Activated CD4-positive, alpha-beta T cell treated with anti-CD3 and anti-CD28 coated beads for 24 hours (primary cell): ENCODE measurements around the gene ERCC2.

Experiments
- DNase-seq, 2 donors: peaks; one replicate each; pipeline ENCODE4 v3.0.0-alpha.2; 2020; ENCODE audit warnings: low read depth in 2 of 2

ERCC2 gene

GRCh38 chr19:45401815-45402214, 31.4 kb upstream of the ERCC2 start:
- no peak for DNase-seq

DNA sequence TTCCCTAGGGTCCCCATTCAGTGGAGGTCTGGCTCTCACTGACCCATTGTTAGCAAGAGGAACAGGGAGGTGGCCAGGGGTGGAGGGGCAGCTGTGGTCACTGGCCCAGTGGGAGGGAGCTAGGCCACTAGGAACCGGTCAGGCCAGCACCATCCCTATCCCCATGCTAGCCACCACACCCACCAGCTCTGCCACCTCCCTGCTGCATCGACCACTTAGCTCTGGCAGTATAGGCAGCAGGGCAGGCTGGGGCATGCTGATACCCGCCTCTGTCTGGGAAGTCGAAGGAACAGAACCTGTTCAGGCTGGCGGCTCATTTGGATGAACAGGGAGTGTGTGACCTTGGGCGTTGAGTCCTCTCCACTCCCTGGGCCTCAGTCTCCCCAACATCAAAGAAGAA, 29.8 kb upstream of the ERCC2 start:
- DNase-seq: no peak

DNA sequence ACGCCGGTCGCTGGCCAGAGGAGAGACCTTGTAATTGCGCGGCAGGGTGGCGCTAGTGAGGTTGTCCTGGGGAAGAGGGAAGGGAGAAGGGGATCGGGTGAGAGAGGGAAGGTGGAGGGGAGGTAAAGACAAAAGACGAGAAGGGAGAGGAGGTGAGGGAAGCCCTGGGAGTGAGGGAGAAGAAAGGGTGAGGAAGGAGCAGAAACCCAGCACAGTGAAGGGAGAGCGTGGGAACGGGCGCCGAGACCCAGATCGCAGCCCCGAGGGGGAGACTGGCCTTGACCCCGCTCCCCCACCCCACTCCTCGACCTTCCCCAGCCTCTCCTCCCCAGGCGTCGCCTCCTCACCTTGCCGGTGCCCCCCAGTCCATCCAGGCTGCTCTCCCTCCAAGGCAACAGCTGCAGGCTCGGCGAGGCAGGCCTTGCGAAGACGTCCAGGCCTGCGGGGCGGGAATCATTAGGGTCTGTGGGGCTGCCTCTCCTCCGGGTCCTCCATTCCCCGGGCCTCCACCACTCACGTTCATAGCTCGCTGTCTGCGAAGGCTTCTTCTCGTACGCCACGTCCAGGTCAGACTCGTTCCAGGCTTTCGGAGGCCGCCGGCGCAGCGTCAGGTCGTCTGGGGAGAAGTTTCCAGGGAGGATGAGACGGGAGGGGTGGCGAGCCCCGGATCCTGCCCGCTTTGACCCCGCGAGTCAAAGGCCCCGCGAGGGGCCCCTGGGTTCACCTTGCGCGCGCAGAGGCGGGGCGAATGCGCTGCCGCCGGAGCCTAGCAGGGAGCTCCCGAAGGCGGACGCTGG, 25.6 kb upstream of the ERCC2 start:
- no peak for DNase-seq

GRCh38 chr19:45391871-45392665, 21.7 kb upstream of the ERCC2 start:
- no peak for DNase-seq

- no peak for DNase-seq
Observed at GRCh38 chr19:45391346-45391745, 21.0 kb upstream of the ERCC2 start.

DNA sequence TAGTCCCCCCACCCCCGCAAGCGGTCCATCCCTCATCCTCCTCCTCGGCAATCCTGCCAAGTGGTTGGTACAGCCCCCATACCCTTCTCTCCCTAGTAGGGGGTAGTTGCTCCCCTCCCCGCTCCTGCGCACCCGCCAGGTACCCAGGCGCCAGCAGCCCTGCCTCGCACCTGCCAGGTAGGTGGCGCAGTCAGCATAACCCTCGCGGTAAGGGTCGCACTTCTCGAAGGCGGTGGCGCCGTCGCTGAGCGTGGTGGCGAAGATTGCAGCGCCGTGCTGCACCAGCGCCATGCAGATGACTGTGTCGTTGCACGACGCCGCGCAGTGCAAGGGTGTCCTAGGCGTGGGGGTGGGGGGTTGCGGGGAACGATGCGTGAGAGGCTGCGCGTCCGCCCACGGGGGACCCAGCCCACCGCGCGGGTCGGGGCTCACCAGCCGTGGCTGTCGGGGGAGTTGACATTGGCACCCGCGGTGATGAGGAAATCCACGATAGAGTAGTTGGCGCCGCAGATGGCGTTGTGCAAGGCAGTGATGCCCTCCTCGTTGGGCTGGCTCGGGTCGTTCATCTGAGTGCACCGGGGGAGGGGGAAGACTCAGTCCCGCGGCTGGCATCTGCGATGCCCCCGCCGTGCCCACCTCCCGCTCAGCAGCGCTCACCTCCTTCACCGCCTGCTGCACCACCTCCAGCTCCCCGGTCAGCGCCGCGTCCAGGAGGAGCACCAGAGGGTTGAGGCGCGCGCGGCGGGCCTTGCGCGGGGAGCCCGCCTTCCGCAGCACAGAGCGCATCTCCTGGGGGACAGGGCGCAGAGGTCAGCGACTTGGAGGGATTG, 15.2 kb upstream of the ERCC2 start:
- DNase-seq: no peak

- no peak for DNase-seq
Observed at GRCh38 chr19:45382426-45382825, 12.1 kb upstream of the ERCC2 start.

DNA sequence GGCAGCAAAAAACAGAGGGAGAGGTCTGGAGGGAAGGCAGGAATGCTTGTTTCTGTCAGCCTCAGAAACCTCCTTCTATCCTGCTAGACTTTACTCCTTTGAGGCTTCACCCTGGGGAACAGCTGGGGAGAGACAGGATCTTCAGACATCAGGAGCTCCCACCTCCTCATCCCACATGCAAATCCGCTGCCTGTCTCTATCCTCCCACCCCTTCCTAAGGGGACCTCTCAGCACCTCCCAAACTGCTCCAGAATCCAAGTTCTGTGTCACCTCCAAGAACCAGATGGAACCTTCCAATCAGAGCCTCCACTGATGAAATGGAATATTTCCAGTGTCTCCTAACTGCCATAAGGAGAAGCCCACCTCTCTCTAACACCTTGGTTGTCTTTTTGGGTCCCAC, 9.7 kb upstream of the ERCC2 start:
- no peak for DNase-seq

GRCh38 chr19:45376045-45376724, 5.8 kb upstream of the ERCC2 start:
- no peak for DNase-seq

DNA sequence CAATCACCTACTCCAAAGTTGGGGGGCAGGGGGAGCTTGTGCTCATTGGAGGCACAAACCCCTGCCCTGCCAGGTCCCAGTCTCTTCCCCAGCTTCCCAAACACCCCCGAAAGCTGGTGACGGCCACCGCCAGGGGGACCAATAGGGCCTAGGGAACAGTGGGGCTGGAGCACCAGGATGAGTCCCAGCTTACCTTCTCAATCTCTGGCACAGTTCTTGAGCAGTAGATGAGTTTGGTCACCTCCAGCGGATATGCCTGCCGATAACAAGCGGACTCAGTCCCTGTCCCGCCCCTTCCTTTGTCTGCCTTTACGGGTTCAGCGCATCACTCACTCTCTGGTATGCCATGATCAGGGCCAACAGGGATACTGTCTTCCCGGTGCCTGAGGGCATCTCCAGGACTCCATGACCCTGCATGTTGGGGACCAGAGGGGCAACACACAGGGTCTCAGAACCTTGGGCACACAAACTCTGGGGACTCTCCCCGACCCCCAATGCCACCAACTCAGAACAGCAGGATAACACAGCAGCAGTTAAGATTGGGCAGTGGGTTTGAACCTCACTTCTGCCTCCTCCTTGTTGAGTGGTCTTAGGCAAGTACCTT, 1.5 kb downstream of the ERCC2 start:
- no peak for DNase-seq

DNA sequence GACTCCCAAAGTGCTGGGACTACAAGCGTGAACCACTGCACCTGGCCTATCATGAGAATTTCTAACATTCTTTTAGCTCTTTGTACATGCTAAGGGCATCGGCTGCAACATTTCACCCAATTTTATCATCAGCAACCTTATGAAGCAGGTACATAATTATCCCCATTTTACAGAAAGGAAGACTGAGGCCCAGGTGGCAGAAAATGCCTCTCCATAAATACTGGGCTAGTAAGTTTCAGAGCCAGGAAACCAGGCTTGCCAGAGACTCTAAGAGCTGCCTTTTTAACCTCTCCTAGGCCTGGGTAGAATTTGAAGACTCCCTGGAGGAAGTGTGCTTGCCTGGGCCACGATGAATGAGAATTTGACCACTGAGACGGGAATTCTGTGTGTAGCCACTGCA, 2.2 kb downstream of the ERCC2 start:
- DNase-seq: no peak

- no peak for DNase-seq
Observed at GRCh38 chr19:45364696-45365095, 5.7 kb downstream of the ERCC2 start.

GRCh38 chr19:45363861-45364459, 6.4 kb downstream of the ERCC2 start:
- no peak for DNase-seq

DNA sequence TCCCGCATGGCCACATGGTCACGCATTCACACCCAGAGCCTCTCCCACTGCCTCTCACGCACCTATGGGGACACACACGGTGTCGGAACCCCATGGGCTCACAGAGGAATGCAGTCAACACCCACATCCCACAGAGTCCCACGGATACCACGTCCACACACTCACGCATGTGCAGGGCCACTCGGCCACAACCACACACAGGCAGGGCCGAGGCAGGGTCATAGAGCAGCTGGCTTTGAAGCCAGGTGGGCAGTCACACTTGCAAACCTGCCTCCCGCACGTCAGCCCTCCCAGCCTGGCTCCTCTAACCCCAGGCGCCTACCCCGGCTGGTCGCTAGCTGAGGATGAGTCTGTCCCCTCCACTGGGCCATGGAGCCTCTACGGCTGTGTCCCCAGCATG, 8.1 kb downstream of the ERCC2 start:
- no peak for DNase-seq

- no peak for DNase-seq
Observed at GRCh38 chr19:45361608-45362007, 8.8 kb downstream of the ERCC2 start.

- no peak for DNase-seq
Observed at GRCh38 chr19:45358213-45358792, 12.1 kb downstream of the ERCC2 start.

DNA sequence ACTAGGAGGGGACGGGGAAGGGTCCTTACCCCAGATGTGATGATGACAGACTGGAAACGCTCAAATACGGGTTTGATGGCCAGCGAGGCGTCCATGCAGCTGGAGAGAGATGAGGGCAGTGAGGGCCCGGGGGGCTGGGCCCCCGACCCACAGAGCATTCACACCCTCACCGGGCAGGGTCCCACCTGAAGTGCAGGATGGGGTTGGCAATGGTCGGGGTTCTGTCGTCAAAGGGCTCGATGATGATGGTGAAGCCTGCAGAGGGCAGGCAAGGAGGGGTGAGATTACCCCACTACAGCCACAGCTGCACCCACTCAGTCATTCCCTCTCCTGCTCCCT, 13.0 kb downstream of the ERCC2 start:
- no peak for DNase-seq

- no peak for DNase-seq
Observed at GRCh38 chr19:45356760-45357444, 13.5 kb downstream of the ERCC2 start.

GRCh38 chr19:45355910-45356309, 14.5 kb downstream of the ERCC2 start:
- no peak for DNase-seq

GRCh38 chr19:45355402-45355801, 15.0 kb downstream of the ERCC2 start:
- no peak for DNase-seq
